H1 (cell line): ENCODE results near the gene ZBTB20. TPM values are rescaled to one million over a fixed set of nuclear protein-coding genes. Genes with fewer than 3 reads are reported as not detected.

Experiments
- CTCF ChIA-PET: fragments of 300-600 bp; sonication (Branson Sonifier 250); formaldehyde crosslinking; loops from one replicate; lab custom pipeline; 2021; ENCODE audit not compliant: partially characterized antibody; lab: Charles Lee
- POLR2A ChIA-PET: fragments of 300-600 bp; sonication (Branson Sonifier 250); formaldehyde crosslinking; loops from one replicate; lab custom pipeline; 2021; ENCODE audit warnings: inconsistent platforms; ENCODE audit not compliant: partially characterized antibody; lab: Charles Lee
- DNase-seq, 2 experiments: peaks; one replicate each; pipeline versions ENCODE4 v3.0.0 to v3.0.0-alpha.2; 2010 to 2022; ENCODE audit warnings: low spot score in 2 of 2, low read depth in 1 of 2, mixed read lengths in 1 of 2
- FAIRE-seq: peaks from 2 replicates; lab custom pipeline; 2011; peaks lifted over from hg19 to GRCh38; lab: Jason Lieb, UNC
- H2AFZ ChIP-seq: 2 replicates; pipeline ENCODE4 v1.8.1; 2012; ENCODE audit warnings: low read length, inconsistent platforms
- H2AK5ac ChIP-seq: 2 replicates; pipeline ENCODE4 v1.6.1; 2013; ENCODE audit warnings: low read depth, low read length
- H2BK120ac ChIP-seq: replicated peaks from 2 replicates; pipeline ENCODE3; 2013; ENCODE audit warnings: low read depth, low read length, inconsistent platforms
- H2BK12ac ChIP-seq: 2 replicates; pipeline ENCODE4 v1.6.1; 2013; ENCODE audit warnings: low read depth, low read length
- H2BK15ac ChIP-seq: 2 replicates; pipeline ENCODE4 v1.6.1; 2013; ENCODE audit warnings: low read length
- H2BK20ac ChIP-seq: 2 replicates; pipeline ENCODE4 v1.6.1; 2013; ENCODE audit warnings: low read length
- H2BK5ac ChIP-seq: 2 replicates; pipeline ENCODE4 v1.6.1; 2013; ENCODE audit warnings: low read depth, low read length
- H3K14ac ChIP-seq: 2 replicates; pipeline ENCODE4 v1.6.1; 2013; ENCODE audit warnings: inconsistent platforms; ENCODE audit not compliant: insufficient read length
- H3K18ac ChIP-seq: 2 replicates; pipeline ENCODE4 v1.6.1; 2013; ENCODE audit warnings: low read length; ENCODE audit errors: extremely low read depth
- H3K23ac ChIP-seq: 2 replicates; pipeline ENCODE4 v1.6.1; 2013; ENCODE audit warnings: inconsistent platforms; ENCODE audit not compliant: insufficient read length
- H3K23me2 ChIP-seq: 2 replicates; pipeline ENCODE4 v1.6.1; 2013; ENCODE audit warnings: low read depth, low read length
- H3K27ac ChIP-seq: 2 replicates; pipeline ENCODE4 v1.6.1; 2011; ENCODE audit warnings: low read depth, low read length, inconsistent platforms
- H3K27me3 ChIP-seq, 4 experiments: replicated peaks in 1 of 4; 1 replicate in 1 of 4; 2 replicates in 3 of 4; pipeline versions ENCODE4 v1.6.1 to v1.8.1; 2011 to 2013; ENCODE audit warnings: low read length in 3 of 4, mild to moderate bottlenecking in 3 of 4, inconsistent platforms in 2 of 4, mixed read lengths in 2 of 4, moderate library complexity in 1 of 4; ENCODE audit not compliant: control insufficient read depth in 3 of 4, insufficient read depth in 3 of 4; ENCODE audit errors: extremely low read depth in 1 of 4
- H3K36me3 ChIP-seq, 4 experiments: 2 replicates each; pipeline versions ENCODE4 v1.6.1 to v1.8.1; 2011 to 2013; ENCODE audit warnings: mild to moderate bottlenecking in 4 of 4, low read length in 3 of 4, moderate library complexity in 2 of 4, control low read depth in 1 of 4, inconsistent platforms in 1 of 4; ENCODE audit not compliant: insufficient read depth in 4 of 4, control insufficient read depth in 2 of 4
- H3K4ac ChIP-seq: replicated peaks from 2 replicates; pipeline ENCODE3; 2013; ENCODE audit warnings: low read length, low read depth, mixed read lengths, inconsistent platforms; ENCODE audit not compliant: insufficient read length
- H3K4me1 ChIP-seq, 4 experiments: replicated peaks in 1 of 4; 1 replicate in 1 of 4; 2 replicates in 3 of 4; pipeline versions ENCODE4 v1.6.1 to v1.8.1; 2011 to 2013; ENCODE audit warnings: low read length in 3 of 4, inconsistent platforms in 2 of 4, mixed read lengths in 1 of 4; ENCODE audit not compliant: insufficient read depth in 4 of 4, control insufficient read depth in 3 of 4
- H3K4me2 ChIP-seq, 2 experiments: 2 replicates each; pipeline versions ENCODE4 v1.6.1 to v1.8.1; 2011 to 2013; ENCODE audit warnings: low read depth in 2 of 2, low read length in 2 of 2, control low read depth in 1 of 2, inconsistent platforms in 1 of 2, mild to moderate bottlenecking in 1 of 2; ENCODE audit not compliant: insufficient read depth in 1 of 2
- H3K4me3 ChIP-seq, 4 experiments: fragments of 200-600, 300-600 bp in 1 of 4; sonication (generic), shearing (Covaris generic), sonication (Bioruptor Twin) in 1 of 4; 2 replicates each; pipeline versions ENCODE4 v1.5.1 to v1.8.1; 2011 to 2016; ENCODE audit warnings: low read length in 4 of 4, low read depth in 3 of 4, control low read depth in 2 of 4, inconsistent platforms in 2 of 4, mild to moderate bottlenecking in 2 of 4, mixed read lengths in 1 of 4, moderate library complexity in 1 of 4; ENCODE audit not compliant: insufficient read depth in 2 of 4; ENCODE audit errors: extremely low read depth in 1 of 4
- H3K56ac ChIP-seq: replicated peaks from 2 replicates; pipeline ENCODE3; 2013; ENCODE audit warnings: low read depth, mild to moderate bottlenecking, mixed read lengths, low read length, inconsistent platforms; ENCODE audit not compliant: insufficient read length
- H3K79me1 ChIP-seq: 2 replicates; pipeline ENCODE4 v1.6.1; 2013; ENCODE audit warnings: low read depth, low read length, control low read depth
- H3K79me2 ChIP-seq, 2 experiments: 2 replicates each; pipeline versions ENCODE4 v1.6.1 to v1.8.1; 2012 to 2013; ENCODE audit warnings: low read length in 2 of 2, mild to moderate bottlenecking in 2 of 2, inconsistent platforms in 1 of 2; ENCODE audit not compliant: insufficient read depth in 2 of 2, control insufficient read depth in 1 of 2
- H3K9ac ChIP-seq, 4 experiments: replicated peaks in 1 of 4; 1 replicate in 1 of 4; 2 replicates in 3 of 4; pipeline versions ENCODE4 v1.6.1 to v1.8.1; 2011 to 2013; ENCODE audit warnings: low read depth in 3 of 4, low read length in 3 of 4, control low read depth in 2 of 4, mild to moderate bottlenecking in 2 of 4, moderate library complexity in 2 of 4, inconsistent platforms in 1 of 4; ENCODE audit errors: extremely low read depth in 1 of 4
- H3K9me3 ChIP-seq, 2 experiments: 2 replicates each; pipeline versions ENCODE4 v1.6.1 to v1.8.1; 2012 to 2013; ENCODE audit warnings: mild to moderate bottlenecking in 2 of 2, moderate library complexity in 2 of 2, control low read depth in 1 of 2, inconsistent platforms in 1 of 2, low read depth in 1 of 2, low read length in 1 of 2, mixed read lengths in 1 of 2; ENCODE audit not compliant: insufficient read depth in 2 of 2
- H4K20me1 ChIP-seq, 2 experiments: replicated peaks in 1 of 2; 2 replicates each; pipeline versions ENCODE3 to v1.8.1; 2011 to 2013; ENCODE audit warnings: inconsistent platforms in 2 of 2, low read length in 2 of 2, mild to moderate bottlenecking in 1 of 2; ENCODE audit not compliant: insufficient read depth in 2 of 2, control insufficient read depth in 1 of 2
- H4K5ac ChIP-seq: 2 replicates; pipeline ENCODE4 v1.6.1; 2013; ENCODE audit warnings: low read length, low read depth, mixed read lengths, inconsistent platforms; ENCODE audit not compliant: insufficient read length
- H4K8ac ChIP-seq: 2 replicates; pipeline ENCODE4 v1.8.0; 2013; ENCODE audit warnings: mild to moderate bottlenecking, moderate library complexity, low read length, inconsistent platforms; ENCODE audit not compliant: insufficient read depth; ENCODE audit errors: extremely low read depth
- H4K91ac ChIP-seq: replicated peaks from 2 replicates; pipeline ENCODE3; 2013; ENCODE audit warnings: low read length, mixed read lengths, inconsistent platforms; ENCODE audit not compliant: insufficient read length
- CREB1 ChIP-seq: IDR thresholded peaks from 2 replicates; pipeline ENCODE4 v1.6.1; 2012; ENCODE audit warnings: inconsistent platforms
- CTCF ChIP-seq, 3 experiments: IDR thresholded peaks; 1 replicate in 2 of 3; 2 replicates in 1 of 3; pipeline versions ENCODE4 v1.5.1 to v1.6.1; 2011; ENCODE audit warnings: low read length in 3 of 3, mild to moderate bottlenecking in 3 of 3, inconsistent platforms in 2 of 3, low read depth in 1 of 3, moderate library complexity in 1 of 3; ENCODE audit not compliant: insufficient read depth in 1 of 3; ENCODE audit errors: control extremely low read depth in 1 of 3
- GTF2F1 ChIP-seq: IDR thresholded peaks from 2 replicates; pipeline ENCODE4 v1.6.1; 2012; ENCODE audit warnings: low read depth, low read length, improper control_type of control experiment, borderline replicate concordance
- POLR2A ChIP-seq, 2 experiments: IDR thresholded peaks; 1 replicate in 1 of 2; 2 replicates in 1 of 2; pipeline ENCODE4 v1.6.1; 2011; ENCODE audit warnings: low read depth in 2 of 2, low read length in 2 of 2, mild to moderate bottlenecking in 2 of 2; ENCODE audit errors: control extremely low read depth in 1 of 2
- RNF2 ChIP-seq: fragments of 200-900, 300-1000 bp; sonication (generic); IDR thresholded peaks from 2 replicates; pipeline ENCODE4 v1.7.1; 2016; ENCODE audit warnings: borderline replicate concordance, low read depth, mild to moderate bottlenecking, antibody characterized with exemption, low read length; ENCODE audit not compliant: poor library complexity, severe bottlenecking; ENCODE audit errors: missing control alignments
- SP1 ChIP-seq: IDR thresholded peaks from 2 replicates; pipeline ENCODE4 v1.6.1; 2011; ENCODE audit warnings: low read depth, low read length
- SP4 ChIP-seq: IDR thresholded peaks from 2 replicates; pipeline ENCODE4 v1.6.1; 2012; ENCODE audit warnings: low read length, inconsistent platforms
- USF2 ChIP-seq: IDR thresholded peaks from 2 replicates; pipeline ENCODE4 v1.6.1; 2011; ENCODE audit warnings: low read length, improper control_type of control experiment
- whole genome bisulfite sequencing, 2 experiments: shearing (Covaris generic) in 1 of 2; methylation state at CpG; one replicate each; pipeline versions ENCODE4 v1.1.6 to v1.1.7; 2013 to 2015; ENCODE audit warnings: low lambda C conversion rate in 2 of 2, mixed read lengths in 2 of 2, inconsistent platforms in 1 of 2, low coverage in 1 of 2, missing lambda C conversion rate in 1 of 2; ENCODE audit not compliant: insufficient replicate concordance in 2 of 2, insufficient coverage in 1 of 2, insufficient read length in 1 of 2; ENCODE audit errors: extremely low coverage in 1 of 2, missing lambda C conversion rate in 1 of 2; 5-methylcytosine and 5-hydroxymethylcytosine counted together
- polyA plus RNA-seq, 7 experiments: library from polyadenylated mRNA; depleted of rRNA in 3 of 7; stranded (reverse) in 5 of 7; unstranded in 2 of 7; fragments of >200 nt in 5 of 7; fragments of 200-250 nt in 2 of 7; gene quantifications; 1 replicate in 5 of 7; 2 replicates in 1 of 7; 4 replicates in 1 of 7; pipeline versions ENCODE4 v1.2.1 to v1.2.3, GENCODE V29; 2011 to 2013; ENCODE audit warnings: missing spikeins in 2 of 7, mixed read lengths in 2 of 7
- total RNA-seq: library from RNA; stranded (reverse); fragmentation: NEBNext Ultra II Directional; extraction: Animal tissue kit (Norgen Biotek cat#: 25700); gene quantifications from 2 replicates; pipeline ENCODE4 v1.2.1, GENCODE V29; 2021

The ZBTB20 gene
- total and polyA plus RNA-seq, 2 of the 8 experiments (the other 6 are each of a cell fraction or from before 2014, with no cell fraction given), result 0.35 to 1.3 TPM

- ChIA-PET POLR2A (no interaction called here), CTCF (interaction anchor here (0.5 to 2.3 kb wide), 7 partner anchors 9 to 178 kb away, joined by 3 to 7 read pairs (median 4); partner anchors contain the start of gene TIGIT)
- H3K23ac ChIP-seq, result no peak overlapping the region
- H4K8ac ChIP-seq, result no peak overlapping the region
- no peak overlapping the region for H3K4ac ChIP-seq
- no peak overlapping the region for H2BK120ac ChIP-seq
- H3K23me2 ChIP-seq, result no peaks in the 10 kb centered on the region
- H2BK20ac ChIP-seq, result peak overlapping the region; percentile 43; the same call in 1 of the 2 replicates
- H3K4me1 ChIP-seq, result peaks cover 0 to 13% (median 6%) of the 10 kb centered on the region in 4 experiments; a peak in 4 of 7 replicates
- no peaks in the 10 kb centered on the region for H3K36me3 ChIP-seq
- peak overlapping the region; percentile 26; the same call in 1 of the 2 replicates for H3K18ac ChIP-seq
- H4K20me1 ChIP-seq, result no peaks in the 10 kb centered on the region
- H3K14ac ChIP-seq, result no peak overlapping the region
- H2BK5ac ChIP-seq, result peak overlapping the region; percentile 40; the same call in 1 of the 2 replicates
- peak overlapping the region; percentile 36; the same call in 1 of the 2 replicates for H2AFZ ChIP-seq
- H3K9me3 ChIP-seq, result peaks cover 0 to 3% of the 10 kb centered on the region in 2 experiments; a peak in 1 of 4 replicates
- H3K79me1 ChIP-seq, result no peaks in the 10 kb centered on the region
- no peak overlapping the region for H3K9ac ChIP-seq
- peak overlapping the region; percentile 77 for H4K5ac ChIP-seq
- no peak overlapping the region; a peak in 1 of 8 replicates for H3K4me3 ChIP-seq
- FAIRE-seq (peak; percentile 19), DNase-seq (no peak)
- no peak overlapping the region for H4K91ac ChIP-seq
- no peaks in the 10 kb centered on the region for H3K27me3 ChIP-seq
- no peak overlapping the region for H3K56ac ChIP-seq
- H2BK15ac ChIP-seq, result no peak overlapping the region; the same call in 1 of the 2 replicates
- no peak overlapping the region for H2AK5ac ChIP-seq
- H3K79me2 ChIP-seq, result no peaks in the 10 kb centered on the region
- H2BK12ac ChIP-seq, result no peak overlapping the region
- WGBS, 2 experiments, result 21% methylated on average over 2 of the region's 2 CpGs; no CpG with 5 or more reads in 1 of the 2 experiments
- peak overlapping the region; percentile 8 to 32; a peak in 2 of 4 replicates for H3K4me2 ChIP-seq
- H3K27ac ChIP-seq, result no peak overlapping the region
- TF ChIP-seq SP1 (no peak), POLR2A (IDR thresholded peaks at IDR 0.05; ENCODE audit: control extremely low read depth in 1 of 2, low read depth in 2 of 2, low read length in 2 of 2) (no peak), USF2 (no peak), CREB1 (no peak), CTCF (IDR thresholded peaks at IDR 0.05; ENCODE audit: control extremely low read depth in 1 of 3, insufficient read depth in 1 of 3, low read depth in 1 of 3, low read length in 3 of 3) (no peak), RNF2 (no peak), SP4 (no peak), GTF2F1 (no peak)
Measured at GRCh38 chr3:114333923-114334240, 813.2 kb downstream of the ZBTB20 start.
